Renal pelvis (tissue), 4 donors: ENCODE measurements around the gene EGFL7. TPM values are rescaled to one million over a fixed set of nuclear protein-coding genes. Genes with fewer than 3 reads are reported as not detected.

ENCODE experiments used
- DNase-seq: peaks from one replicate; pipeline ENCODE4 v3.0.0-alpha.2; 2013
- polyA plus RNA-seq, 3 donors: library from polyadenylated mRNA; unstranded; fragments of 120-200 nt; gene quantifications; one replicate each; pipeline ENCODE4 v1.2.1, GENCODE V29; 2013; ENCODE audit not compliant: insufficient read length in 3 of 3

The EGFL7 gene
- polyA plus RNA-seq, 3 donors = 60.9 to 86.3 (median 86.0) TPM

DNA sequence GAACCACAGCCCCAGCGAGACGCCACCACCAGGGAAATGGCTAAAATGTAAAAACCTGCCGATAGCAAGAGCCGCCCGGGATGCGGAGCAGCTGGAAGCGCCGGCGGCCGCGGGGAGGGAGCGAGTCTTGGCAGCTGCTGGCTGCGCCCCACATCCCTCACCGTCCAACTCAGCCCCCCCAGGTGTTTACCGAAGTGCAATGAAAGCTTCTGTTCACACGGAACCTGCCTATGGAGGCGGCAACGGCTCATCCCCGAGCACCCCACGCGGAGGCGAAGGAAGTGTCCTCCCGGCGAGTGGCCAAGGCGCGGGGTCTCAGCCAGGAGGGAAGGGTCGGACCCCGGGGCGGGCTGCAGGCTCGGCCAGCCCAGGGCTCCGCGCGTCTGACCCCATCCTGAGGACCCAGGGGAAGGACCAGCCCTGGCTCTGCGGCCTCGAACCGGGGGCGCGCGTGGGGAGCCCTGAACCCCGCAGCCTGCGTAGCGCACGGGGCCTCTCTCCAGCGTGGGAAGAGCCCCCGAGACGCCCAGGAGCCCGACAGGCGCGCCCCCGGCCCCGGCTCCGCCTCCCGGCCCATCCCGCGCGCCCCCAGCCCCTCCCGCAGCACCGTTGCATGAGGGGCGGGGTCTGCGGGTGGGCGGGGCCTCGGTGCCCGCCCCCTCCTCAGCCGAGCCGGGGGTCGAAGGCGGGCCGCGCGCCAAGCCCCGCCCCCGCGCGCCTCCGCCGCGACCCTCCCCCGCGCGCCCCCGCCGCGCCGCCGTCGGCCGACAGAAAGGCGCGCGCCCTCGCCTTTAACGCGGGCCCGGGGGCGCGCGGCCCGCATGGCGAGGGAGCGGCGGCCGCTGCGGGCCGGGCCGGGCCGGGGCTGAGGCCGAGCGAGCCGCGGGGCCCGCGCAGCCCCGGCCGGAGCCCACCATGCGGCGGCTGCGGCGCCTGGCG lies 49.3 kb downstream of the EGFL7 start, which contains the start of gene DIPK1B:
DIPK1B (plus strand) TSS at position 822 of the 939 bp plus-strand sequence; CDS start at position 916, 94 bp downstream.
- DNase-seq = no peak

DNA sequence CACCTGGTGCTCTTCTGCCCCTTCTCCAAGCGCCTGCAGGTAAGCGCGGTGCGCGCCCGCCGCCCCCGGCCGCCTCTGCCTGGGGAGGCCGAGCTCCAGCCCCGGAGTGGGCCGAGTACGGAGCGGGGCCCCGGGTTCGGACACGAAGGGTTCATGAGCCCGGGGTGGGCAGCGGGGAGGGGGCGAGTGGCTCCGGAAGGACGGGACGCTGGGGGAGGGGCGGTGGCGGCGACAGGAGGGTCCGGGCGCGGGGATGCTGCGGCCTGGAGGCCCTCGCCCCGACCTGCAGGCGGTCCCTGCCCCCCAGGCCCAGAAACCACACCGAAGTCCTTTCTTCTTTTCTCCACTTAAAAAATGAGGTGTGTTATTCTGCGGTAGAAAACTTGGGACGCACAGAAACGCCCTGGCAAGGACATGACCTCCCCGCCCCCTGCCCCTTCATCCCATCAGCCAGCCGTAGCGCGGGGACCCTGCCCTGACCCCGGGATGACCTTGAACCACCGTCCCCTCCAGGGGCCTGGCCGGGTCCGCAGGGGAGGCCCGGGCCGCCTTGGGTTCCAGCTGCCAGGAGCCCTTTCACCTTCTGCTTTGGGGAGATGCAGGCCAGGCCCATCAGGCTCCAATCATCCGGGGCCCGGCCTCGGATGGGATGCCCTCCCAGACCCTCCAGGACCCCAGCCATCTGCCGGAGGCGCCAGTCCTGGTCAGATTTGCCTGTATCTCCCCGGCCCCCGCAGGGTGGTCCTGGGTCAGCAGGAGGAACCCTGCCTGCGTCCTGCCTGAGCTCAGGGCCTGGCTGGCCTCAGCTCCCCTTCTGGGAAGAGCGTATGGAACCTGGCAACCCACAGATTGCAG lies 50.2 kb downstream of the EGFL7 start:
- no peak for DNase-seq

DNA sequence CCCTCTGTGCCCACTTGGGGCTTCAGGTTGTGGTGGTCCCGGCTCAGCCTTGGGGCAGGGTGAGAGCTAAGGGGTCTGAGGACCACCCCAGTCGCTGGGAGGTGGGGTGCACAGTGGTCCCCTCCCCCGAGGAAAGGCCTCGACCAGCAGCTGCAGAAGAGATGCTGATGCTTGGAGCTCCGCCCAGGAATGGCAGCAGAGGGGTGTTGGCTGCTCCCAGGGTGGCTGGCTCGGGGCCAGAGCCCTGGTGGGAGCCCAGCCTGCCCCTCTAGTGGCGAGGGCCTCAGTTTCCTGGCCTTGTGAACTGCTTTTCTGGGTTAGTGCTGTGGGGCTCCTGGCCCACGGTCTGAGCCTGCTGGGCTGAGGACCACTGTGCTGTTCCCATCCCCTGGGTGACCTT lies 50.8 kb downstream of the EGFL7 start:
- no peak for DNase-seq

DNA sequence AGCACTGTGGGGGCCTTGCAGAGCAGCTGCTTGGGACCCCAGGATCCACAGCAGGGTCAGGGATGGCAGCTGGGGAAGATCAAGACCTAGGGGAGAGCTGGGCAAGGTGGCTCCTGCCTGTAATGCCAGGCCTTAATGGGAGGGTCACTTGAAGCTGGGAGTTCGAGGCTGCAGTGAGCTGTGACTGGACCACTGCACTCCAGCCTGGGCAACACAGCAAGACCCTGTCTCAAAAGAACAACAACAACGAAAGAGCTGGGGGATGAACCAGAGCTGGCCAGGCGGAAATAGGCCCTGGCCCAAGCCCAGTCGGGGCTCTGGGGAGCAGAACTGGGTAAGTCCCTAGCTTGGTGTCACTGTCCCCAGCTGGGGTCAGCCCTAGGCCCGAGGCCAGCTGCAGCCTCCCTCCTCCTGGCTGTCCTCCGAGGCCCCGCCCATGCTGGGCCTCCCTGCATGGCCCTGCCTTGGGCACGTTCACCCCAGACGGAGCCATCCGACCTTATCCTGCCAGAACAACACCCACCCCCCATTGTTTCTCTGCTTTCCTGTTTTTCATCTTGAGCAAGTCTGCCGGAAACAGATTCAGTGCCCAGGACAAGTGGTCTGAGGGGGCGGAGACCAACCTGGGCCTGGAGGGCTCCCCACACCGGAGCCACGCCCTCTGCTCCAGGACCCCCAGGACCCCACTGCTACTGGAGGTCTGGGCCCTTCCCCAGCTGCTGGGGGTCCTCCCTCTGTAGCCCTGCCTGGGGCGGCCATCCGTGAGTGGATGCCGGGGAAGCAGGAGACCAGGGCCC lies 51.6 kb downstream of the EGFL7 start:
- DNase-seq = no peak

DNA sequence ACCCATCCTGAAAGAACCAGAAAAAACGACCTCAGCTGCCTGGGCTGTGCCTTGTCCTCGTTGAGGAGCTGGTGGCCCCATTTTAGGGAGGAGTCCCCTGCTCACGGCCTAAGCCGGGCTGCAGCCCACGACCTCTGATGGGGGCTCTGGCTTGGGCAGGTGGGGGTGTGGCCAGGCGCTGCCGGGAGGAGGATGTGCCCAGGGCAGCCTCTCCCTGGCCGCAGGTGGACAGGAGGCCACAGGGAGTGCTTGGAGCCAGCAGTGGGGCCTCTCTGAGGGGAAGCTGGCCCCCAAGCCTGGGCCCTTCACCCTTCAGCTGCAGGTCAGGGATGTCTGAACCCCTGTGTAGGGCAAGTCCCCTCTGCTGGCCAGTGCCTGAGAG lies 52.2 kb downstream of the EGFL7 start:
- no peak for DNase-seq

DNA sequence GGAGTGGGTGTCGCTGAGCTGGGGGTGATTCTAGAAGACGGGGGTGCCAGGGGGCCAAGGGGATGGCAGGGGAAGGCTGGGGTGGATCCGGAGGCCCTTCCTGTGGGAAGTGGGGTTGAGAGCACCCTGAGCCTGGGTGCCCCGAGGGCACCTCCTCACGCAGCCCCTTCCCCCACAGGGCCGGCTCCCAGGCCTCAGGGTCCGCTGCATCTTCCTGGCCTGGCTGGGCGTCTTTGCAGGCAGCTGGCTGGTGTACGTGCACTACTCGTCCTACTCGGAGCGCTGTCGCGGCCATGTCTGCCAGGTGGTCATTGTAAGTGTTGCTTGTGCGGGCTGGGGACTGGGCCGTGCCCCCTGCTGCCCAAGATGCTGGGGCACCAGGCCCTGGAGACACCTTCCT lies 54.7 kb downstream of the EGFL7 start:
- DNase-seq = no peak

DNA sequence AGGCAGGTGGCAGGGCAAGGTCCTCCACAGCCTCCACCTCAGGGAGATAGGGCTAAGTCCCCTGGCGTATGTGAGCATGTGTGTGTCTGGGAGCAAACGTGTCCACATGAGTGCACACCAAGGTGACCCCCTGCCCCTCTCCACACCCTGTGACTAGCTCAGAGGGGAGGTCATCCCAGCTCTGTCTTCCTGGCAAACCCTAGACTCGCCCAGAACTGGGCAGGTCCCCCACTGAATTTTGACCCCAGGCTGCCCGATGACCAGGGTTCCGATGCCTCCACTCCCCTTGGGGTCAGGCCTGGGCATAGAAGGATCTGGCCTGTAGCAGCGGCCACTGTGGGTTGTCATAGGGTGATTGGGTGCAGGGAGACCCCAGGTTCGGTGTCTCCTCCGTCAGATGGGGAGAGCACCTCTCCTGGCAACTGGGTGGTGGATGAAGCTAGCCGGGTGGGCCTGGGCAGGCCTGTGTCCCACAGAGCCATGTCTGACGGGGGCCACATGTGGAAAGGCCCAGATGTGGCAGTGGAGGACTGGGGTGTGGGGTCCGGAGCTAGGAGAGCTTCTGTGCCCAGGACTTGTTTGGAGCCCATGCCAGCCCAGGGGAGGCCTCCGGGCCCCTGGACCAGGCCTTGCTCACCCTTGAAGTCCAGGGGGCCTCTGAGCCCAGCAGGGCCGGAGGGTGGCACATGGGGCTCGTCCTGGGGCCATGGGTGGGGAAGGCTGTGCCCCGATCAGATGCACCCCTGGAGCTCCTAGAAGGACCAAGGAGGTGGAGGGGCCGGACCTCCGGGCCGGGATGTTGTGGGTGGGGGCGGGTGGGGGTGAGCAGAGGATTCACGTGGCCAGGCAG lies 55.9 kb downstream of the EGFL7 start:
- no peak for DNase-seq

DNA sequence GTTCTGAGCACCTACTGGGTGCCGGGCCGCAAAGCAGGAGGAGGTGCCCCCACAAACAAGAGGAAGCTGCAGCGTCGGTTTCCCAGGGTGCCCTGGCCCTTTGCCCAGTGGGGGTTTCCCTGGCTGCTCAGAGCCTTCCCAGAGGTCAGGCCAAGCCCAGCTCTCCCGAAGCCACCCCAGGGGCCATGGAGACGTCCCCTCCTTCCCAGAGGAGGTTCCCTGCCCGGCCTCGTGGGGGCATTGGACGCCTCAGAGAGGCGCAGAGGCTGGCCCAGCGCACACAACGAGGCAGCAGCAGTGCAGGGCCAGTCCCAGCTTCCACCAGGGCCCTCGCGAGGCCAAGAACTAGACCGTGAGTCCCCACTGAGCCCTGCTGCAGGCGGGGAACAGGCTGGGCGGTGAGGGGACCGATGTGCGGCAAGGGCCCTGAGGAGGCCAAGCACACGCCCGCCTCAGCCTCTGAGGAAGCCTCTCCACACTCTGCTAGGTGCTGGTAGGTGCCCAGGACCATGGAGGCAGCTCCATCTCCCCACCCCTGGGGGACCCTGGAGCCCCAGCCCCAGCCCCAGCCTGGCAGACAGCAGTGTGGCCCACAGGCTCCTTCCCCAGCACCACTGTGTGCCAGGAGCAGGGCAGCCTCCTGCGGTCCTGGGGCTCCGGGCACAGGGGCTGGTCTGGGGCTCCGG lies 56.6 kb downstream of the EGFL7 start:
- no peak for DNase-seq

DNA sequence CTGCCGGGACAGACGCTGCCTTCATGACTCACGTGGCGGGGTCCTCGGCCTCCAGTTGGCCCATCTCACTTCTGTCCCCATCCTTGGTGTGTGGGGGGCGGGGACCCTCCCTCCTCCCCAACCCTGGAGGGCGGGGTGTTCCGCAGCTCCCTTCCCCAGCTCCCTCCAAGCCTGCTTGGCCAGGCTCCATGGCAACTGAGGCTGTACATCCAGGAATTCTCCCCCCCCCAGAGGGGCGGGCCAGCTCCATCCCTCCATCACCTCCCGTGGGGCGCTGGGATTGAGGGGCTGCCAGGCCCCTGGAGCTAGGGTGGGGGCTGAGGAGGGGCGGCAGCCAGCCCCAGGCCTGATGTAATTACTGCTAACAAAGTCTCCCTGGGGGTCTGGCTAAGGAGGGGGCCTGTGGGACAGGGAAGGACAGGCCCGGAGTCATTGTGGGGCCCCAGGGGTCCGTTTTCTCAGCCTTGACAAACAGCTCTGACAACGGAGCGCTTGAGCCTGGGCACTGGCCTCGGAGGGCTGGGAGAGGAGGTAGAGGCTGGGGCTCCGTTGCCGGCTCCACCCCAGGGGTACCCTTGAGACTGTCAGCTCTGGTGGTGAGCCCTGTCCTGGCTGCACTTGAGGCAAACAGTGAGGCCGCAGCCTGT lies 57.7 kb downstream of the EGFL7 start:
- DNase-seq = no peak

DNA sequence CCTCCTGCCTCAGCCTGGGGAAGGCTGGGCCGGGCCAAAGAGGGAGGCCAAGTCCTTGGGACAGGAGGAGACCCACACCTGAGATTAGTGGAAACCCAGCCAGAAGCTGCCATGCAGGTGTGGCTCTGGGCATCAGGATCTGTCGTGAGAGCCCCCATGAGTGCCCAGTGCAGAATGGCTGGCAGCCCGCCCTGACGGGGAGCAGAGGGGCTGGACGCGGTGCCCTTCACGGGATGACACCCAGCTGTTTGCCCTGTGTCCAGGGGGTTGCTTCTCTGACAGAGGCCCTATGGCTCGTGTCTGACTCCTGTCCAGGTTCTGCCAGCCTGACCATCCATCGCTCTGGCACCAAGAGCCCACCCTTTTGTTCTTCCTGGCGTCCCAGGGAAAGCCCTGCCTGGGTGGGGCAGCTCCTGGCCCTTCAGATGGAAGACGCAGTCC lies 58.2 kb downstream of the EGFL7 start:
- DNase-seq = no peak

DNA sequence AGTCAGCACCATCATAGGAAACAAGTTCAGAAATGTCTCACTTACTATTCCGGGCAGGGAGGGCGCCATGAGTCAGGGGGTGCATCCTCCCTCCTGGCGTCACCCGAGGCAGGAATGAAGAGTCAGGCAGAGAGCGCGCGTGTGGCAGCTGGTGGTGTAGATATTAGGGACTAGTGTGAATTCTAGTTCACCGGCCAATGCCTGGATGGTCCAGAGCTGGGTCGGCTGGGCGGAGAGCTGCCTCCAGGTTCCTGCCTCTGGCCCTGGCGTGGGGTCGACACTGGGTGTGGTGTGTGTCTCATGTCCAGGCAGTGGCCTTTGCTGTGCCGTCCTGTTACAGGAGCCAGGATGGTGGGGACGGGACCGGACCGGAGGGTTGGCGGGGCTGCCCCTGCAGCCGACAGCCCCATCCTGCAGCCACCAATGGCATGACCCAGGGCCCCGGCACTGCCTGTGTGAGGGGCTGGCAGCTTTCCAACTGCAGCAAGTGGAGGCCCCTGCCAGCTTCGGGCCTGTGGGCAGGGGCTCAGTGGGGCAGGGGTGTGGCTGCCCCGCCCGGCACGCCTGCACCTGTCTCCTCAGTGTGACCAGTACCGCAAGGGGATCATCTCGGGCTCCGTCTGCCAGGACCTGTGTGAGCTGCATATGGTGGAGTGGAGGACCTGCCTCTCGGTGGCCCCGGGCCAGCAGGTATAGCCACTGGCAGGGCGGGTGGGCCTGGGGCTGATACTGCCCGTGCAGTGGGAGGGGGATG lies 58.8 kb downstream of the EGFL7 start:
- DNase-seq = no peak

Other genes starting within 250 kb of the EGFL7 start
- gene INPP5E, start 223.1 kb upstream of the EGFL7 start, polyA plus RNA-seq = 10 to 100 TPM; 15.6 to 18.5 (median 17.7) TPM
- gene SEC16A, start 179.9 kb upstream of the EGFL7 start, polyA plus RNA-seq = 10 to 100 TPM; 64.6 to 70.4 (median 68.1) TPM
- gene NOTCH1, start 116.9 kb upstream of the EGFL7 start, polyA plus RNA-seq = 10 to 100 TPM; 36.9 to 41.8 (median 40.9) TPM
- 10 to 100 TPM; 51.5 to 61.0 (median 59.4) TPM for gene AGPAT2, start 24.5 kb downstream of the EGFL7 start, polyA plus RNA-seq
- gene DIPK1B, start 49.7 kb downstream of the EGFL7 start, polyA plus RNA-seq = 10 to 100 TPM; 34.3 to 48.4 (median 48.0) TPM
- gene LCN10, start 80.0 kb downstream of the EGFL7 start, polyA plus RNA-seq = 1 to 10 TPM; 1.3 to 2.8 (median 2.4) TPM
- gene LCN6, start 85.6 kb downstream of the EGFL7 start, polyA plus RNA-seq = not detected
- gene LCN8, start 95.3 kb downstream of the EGFL7 start, polyA plus RNA-seq = under 1 TPM in 2 of 3 donors, not detected in 1; 0.06 to 0.25 TPM
- gene LCN15, start 101.6 kb downstream of the EGFL7 start, polyA plus RNA-seq = under 1 TPM; 0.06 to 0.21 (median 0.15) TPM
- gene TMEM141, start 128.4 kb downstream of the EGFL7 start, polyA plus RNA-seq = 10 to 100 TPM; 77.3 to 83.8 (median 78.0) TPM
- 1 to 10 TPM; 5.7 to 7.6 (median 7.2) TPM for gene CCDC183, start 133.4 kb downstream of the EGFL7 start, polyA plus RNA-seq
- gene RABL6, start 145.0 kb downstream of the EGFL7 start, polyA plus RNA-seq = 10 to 100 TPM; 66.7 to 81.4 (median 78.7) TPM
- 1 to 10 TPM; 1.5 to 1.7 (median 1.6) TPM for gene AJM1, start 179.6 kb downstream of the EGFL7 start, polyA plus RNA-seq
- gene PHPT1, start 186.5 kb downstream of the EGFL7 start, polyA plus RNA-seq = 100 to 1,000 TPM in 2 of 3 donors, 10 to 100 TPM in 1; 82.5 to 120 (median 115) TPM
- 10 to 100 TPM in 1 of 3 donors, 1 to 10 TPM in 2; 9.5 to 11.6 (median 10.0) TPM for gene MAMDC4, start 189.4 kb downstream of the EGFL7 start, polyA plus RNA-seq
- 100 to 1,000 TPM; 342 to 449 (median 388) TPM for gene EDF1, start 203.4 kb downstream of the EGFL7 start, polyA plus RNA-seq
- 10 to 100 TPM; 15.3 to 17.4 (median 16.4) TPM for gene TRAF2, start 223.6 kb downstream of the EGFL7 start, polyA plus RNA-seq